AG08396 (cell line): Measurements from ENCODE around the gene NTMT1.

ENCODE experiments used
- DNase-seq: peaks from one replicate; pipeline ENCODE4 v3.0.0; 2012; ENCODE audit warnings: low spot score, mixed read lengths

Gene NTMT1

DNA sequence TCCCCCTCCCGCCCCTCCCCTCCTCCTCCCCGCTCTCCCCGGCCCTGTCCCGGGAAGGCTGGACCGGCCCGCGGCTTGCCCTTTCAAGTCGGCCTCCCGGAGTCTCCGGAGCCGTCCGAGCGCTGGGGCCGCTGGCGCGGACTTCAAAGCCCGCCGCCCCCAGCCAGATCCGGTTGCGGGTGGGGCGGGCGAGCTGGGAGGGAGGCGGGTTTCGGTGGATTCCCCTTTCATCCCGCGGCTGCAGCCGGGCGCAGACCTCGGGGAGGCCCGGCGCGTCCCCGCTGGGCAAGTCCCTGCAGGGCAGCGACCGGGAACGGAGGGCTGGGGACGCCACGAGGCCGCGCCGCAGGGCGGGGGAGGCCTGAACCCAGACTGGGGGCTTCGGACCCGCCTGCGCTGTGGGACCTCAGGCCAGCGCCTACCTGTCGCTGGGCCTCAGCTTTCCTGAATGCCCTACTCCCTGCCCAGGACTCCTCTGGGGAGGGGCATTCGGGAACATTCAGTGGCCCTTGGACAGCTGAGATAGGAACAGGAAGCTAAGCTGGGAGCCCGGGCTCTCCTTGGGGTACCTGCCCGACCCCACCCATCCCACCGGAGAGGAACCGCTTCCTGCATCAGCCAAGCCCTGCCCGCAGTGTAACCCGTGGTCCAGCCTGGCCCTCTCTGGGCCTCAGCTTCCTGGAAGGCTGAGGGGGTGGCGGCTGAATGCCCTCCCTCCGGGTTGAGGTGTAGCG, 28.4 kb upstream of the NTMT1 start:
- DNase-seq = peak; percentile 80

DNA sequence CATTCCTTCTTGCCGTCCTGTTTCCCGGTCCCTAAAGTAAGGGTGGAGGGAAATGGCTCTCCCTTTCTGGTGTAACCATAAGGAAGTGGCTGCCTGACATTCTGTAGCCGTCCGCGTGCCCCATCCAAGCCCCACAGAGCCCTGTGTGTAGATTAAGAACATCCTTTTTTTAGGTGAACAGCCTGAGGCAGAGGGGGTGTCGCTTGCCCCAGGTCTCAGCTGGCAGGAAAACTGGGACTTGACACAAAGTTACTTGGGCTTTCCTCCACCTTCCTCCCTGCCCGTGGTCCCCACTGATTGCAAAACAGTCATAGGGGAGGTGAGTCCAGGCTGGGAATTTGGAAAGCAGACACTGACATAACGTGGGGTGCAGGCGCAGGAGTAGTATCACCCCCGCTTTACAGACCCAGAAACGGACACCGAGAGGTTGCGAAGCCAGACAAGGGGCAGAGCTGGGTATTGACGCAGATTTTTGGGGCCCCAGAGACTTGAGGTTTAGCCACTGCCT, 27.8 kb upstream of the NTMT1 start:
- no peak for DNase-seq

DNA sequence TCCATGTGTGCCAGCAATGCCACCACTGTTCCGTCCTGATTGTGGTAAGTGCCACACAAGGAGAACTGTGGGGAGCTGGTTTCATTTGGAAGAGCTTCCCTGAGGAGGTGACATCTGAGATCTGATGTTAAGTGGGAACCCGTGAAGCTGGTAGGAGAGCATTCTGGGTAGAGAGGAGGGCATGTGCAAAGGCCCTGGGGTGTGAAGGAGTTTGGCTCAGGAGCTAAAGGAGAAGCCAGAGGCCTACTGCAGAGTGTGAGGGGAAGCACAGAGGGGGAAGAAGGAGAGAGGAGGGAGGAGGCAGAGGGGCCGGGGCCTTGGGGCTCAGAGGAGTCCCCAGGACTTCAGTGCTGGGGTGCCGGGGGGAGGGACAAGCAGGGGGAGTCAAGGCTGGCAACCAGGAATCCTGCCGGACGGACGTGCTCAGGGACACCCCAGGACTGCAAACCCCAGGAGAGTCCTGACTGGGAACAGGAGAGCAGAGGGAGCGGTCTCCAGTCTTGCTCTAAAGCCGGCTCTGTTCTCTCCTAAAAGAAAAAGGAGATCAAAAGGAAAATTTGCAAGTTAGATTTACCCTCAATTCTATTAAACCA, 24.8 kb upstream of the NTMT1 start:
- no peak for DNase-seq

DNA sequence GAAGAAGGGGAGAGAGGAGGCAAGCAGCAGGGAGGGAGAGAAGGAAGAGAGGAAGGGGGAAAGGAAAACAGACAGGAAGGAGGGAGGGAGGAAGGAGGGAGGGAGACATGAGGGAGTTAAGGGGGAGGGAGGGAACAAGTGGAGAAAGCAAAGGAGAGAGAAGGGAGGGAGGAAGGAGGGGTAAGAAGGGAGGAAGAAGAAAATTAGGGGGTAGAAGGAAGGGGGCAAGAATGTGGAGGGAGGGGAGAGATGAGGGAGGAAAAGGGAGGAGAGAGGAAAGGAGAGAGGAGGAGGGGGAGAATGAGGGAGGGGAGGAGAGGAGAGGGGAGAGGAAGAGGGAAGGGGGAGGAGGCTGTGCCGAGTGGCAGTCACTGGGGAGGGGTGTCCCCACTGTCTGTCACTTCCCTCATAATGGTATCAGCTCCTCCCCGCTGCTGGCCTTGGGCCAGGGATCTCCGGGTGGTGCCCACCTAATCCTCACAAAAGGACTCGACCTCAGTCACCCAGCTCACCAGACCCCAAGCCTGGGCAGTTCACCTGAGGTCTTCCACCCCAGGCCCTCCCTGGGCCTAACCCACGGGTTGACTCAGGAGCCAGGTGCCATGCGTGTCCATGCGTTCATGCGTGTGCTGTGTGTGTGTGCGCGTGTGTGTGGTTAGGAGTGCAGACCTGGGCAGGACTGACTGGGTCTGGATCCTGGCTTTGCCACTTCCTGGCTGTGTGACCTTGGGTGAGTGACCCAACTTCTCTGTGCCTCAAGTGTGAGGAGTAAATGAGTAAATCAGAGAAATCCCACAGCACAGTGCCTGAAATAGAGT, 23.2 kb upstream of the NTMT1 start:
- DNase-seq = no peak

DNA sequence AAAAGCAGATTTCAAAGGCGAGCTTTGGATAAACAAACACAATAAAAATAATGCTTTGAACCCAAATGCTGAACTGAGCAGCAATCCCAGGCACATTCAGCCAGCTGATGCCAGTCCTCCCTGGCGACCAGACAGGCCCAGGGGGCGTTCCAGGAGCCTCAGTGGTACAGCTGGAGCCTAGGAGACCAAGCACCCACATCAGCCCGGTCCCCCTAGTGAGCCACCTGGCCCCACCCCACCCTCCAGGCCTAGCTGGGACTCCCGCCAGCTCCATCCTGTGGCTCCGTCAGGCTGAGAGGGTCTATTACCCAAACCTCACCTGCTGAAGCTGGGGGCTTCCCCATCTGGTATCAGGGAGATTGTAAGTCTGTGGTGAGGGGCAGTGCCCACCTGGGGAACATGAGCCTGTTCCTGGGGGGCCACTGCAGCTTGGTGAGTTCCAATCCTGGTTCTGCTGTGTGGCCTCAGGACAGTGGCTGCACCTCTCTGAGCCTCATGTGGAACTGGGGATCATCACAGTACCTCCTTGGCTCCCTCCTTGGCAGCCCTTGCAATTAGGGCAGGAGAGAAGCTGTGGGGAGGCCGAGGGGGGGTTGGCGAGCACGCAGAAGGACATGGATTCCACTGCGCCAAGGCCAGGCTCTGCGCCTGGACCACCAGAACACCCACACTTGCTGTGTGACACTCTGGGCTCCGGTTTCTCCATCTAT, 21.8 kb upstream of the NTMT1 start:
- no peak for DNase-seq

DNA sequence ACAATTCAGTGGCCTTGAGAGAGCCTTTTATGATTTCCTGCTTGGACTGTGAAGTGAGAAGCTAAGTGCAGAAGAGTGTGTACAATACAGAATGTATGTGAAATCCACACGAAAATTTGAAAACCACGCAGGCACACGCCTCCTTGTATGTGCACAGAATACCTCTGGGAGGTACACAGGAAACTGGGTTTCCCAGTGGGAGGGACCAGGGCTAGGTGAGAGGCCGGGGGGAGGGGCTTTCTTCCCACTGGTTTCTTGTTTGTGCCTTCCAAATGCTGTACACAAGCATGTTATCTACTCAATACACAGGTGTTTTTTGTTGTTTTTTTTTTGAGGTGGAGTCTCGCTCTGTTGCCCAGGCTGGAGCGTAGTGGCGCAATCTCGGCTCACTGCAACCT, 21.2 kb upstream of the NTMT1 start:
- DNase-seq = no peak

DNA sequence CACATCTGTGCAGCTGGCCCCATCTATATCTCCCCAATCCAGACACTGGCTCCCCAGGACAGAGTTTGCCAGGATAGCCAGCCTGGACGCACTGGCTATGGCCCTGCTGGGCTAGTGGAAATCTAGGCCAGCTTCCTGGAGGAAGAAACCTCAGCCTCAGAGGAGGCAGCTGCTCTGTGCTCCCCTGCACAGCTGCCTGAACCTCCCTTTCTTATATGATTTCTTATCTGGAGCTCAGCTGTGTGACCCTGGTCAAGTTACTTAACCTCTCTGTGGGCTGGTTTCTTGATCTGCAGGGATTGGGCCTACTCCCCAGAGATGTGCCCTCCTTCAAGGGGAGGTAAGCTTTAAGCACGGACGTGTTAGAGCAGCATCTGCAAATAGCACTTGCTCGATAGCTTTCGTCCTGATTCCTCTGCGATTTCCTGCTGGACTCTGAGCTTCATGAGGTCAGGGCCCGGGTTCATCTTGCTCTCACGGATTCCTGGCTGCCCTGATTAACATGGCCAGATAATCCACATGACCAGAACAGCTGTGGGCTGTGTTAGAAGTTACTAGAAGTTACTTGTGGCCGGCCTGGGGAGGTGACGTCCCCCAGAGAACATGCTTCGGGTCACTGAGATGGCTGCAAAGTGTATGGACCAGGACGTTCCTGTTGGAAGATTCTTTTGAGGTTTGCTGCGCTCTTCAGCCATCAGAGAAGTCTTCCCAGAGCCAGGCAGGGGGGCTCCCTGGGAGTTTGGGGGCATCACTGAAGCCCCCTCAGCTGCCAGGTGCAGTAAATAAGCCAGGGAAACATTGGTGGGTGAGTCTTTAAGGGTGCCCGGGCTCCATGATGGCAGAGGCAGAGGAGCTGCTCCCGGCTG, 19.6 kb upstream of the NTMT1 start:
- no peak for DNase-seq

DNA sequence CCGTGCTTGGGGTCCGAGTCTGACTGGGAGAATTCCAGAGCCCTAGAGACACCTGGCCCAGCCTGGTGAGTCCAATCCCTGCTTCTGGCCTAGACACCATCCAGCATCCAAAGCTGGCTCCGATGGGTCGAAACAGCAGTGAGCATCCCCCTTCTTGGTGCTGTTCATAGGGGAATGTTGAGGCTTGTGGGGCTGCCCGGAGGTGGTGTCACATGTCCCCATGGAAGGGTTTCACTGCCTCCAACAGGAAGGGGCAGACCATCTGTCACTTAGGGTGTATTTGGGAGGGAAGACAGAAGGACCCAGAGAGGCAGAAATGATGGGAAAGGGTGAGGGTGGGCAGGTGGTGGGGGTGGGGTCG, 19.0 kb upstream of the NTMT1 start:
- DNase-seq = no peak

DNA sequence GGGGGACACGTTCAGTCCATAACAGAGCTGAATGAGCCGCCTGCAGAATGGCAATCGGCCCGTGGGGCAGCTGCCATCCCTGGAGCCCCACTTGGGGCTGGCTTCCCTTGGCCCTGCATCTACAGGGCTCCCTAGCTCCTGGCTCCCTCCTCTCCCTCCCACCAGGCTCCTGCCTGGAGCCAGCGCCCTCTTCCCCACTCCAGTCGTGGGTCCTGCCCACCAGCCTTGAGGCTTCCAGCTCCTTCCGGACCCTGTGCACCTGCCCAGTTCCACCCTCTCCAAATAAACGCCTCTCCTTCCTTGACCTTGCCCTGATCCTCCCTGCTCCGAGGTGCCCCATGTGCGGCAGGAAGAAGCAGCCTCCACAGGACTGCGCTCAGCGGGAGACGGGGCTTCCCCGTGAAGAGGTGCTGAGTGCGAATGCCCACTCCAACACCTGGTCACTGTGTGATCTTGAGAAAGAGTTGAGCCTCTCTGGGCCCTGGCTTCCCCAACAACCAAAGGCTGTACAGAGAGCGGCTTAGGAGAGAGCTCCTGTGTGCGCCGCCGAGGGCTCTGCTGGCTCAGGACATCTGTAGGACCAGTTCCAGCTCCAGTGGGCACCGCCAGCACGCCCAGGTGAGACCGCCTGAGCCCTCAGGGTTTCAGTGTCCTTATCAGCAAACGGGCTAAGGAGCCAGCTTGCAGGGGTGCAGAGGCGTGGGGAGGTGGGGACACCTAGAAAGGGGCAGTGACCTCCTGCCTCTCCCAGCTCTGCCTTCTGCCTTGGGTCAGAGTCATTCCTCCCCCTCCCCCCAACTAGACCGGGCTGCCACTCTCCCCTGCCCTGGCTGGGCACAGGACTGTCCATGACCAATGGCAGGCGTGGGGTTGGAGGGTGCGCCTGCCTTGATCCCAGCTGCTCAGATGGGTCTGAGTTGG, 17.1 kb upstream of the NTMT1 start:
- DNase-seq = no peak

DNA sequence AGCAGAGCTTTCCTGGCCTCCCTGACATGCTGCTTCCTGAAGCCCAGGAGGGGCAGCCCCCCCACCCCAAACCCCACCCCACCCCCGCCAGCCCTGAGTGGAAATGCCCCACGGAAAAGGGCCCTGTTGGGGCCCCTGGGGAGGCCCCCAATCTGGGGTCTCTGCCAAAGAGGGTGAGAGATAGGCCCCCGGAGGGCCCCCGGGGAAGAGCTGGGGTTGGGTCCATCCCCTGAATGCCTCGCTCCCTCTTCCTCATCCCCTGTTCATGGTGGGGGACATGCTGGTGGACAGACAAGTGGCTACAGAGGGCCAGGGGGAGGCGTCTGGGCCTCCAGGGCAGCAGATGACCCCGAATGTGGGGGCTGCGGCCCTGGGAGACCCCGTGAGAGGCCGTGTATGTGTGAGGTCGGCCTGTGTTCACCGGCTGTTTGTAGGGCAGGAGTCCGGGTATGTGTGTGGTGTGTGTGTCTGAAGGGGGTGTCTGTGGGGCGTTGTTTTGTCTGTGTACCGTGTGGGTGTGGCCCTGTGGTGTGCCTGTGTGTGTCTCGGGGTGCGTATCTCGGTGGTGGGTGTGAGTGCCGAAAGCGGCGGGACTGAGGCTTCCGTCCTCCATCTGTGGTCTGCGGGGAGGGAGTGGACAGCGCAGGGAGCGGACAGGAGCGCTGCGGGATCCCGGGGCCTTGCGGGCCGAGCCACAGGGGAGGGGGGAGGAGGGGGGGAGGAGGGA, 16.3 kb upstream of the NTMT1 start:
- DNase-seq = peak; percentile 70

DNA sequence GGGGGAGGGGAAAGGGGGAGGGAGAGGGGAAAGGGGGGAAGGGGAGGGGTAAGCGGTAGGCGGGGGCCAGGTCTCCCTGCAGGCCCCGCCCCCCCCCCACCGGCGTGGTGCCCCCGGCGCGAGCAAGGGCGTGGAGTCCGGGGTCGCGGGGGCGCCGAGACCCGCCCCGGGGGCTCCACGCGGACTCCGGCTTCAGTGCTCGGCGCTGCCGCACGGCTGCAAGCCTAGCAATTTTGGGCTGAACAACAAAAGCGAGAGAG, 15.8 kb upstream of the NTMT1 start:
- DNase-seq = no peak

DNA sequence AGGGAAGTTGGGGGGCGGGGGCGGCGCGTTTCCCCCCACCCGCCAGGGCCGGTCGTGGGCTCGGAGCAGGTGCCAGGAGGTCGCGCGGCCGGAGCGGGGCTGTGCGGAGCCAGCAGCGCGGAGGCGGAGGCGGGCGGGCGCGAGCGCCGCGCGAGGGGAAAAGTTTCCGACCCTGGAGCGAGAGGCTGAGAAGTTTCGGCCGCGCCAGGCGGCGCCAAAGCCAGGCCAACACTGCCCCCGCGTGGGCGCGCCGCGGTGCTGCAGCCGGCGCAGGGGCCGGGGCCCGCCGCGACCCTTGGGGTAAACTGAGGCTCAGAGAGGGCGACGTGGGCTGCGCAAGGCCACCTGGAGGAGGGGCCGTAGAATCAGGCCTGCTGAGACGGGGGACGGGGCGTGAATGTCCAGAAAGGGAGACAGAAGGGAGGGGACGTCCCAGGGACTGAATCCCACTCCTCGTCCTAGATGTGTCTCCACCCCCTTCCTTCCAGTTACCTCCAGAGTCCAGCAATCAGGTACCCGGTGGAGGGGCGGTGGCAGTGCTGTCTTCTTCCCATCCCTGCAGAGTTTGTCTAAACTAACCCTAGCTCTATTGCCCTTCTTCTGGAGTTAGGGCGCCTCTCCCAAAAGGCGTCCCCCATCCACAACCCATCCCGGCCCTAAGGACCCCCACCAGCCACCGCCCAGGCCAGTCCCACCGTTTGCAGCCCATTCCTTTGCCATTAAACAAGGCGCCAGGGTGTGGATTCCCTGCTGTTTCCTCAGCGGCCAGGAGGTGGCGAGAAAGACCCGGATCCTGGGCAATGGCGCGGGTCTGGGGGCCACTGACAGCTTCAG, 15.3 kb upstream of the NTMT1 start:
- DNase-seq = peak; percentile 89

DNA sequence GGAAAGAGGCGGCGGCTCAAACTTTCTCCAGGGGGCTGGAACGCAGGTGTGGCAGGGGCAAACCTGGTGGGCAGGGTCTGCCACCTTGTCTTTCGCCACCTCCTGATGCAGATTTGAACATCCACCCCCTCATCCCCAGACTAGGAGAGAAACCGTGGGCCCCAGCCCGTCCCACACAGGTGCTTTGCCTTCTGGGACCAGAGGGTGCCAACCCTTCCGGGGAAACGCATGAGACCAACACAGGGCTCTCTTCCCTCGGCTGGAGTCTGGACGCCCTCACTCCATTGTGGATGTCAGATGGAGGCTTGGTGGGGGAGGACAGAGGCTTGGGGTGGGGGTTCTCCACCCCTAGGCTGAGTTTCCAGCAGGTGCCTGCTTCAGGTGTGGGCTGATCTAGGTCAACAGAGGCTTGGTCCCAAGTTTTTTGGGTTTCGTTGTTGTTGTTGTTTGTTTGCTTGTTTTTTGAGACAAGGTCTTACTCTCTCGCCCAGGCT, 14.6 kb upstream of the NTMT1 start:
- DNase-seq = no peak

DNA sequence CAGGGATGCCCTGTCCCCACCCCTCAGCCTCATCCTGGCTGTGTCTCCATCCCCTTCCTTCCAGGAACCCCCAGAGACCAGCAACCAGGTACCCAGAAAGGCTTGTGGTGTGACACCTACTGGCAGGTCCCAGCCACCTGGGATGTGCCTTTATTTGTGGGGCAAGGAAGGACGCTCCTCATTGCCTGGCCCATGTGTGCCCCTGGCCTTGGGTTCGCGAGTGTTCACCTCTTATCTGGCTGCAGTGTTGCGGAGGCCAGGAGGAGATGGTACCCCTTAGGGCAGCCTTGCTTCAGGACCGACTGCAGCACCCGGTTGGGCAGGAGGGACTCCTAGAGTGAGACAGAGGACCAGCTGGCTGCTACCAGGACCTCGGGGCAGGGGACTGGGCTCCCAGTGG, 13.8 kb upstream of the NTMT1 start:
- no peak for DNase-seq

DNA sequence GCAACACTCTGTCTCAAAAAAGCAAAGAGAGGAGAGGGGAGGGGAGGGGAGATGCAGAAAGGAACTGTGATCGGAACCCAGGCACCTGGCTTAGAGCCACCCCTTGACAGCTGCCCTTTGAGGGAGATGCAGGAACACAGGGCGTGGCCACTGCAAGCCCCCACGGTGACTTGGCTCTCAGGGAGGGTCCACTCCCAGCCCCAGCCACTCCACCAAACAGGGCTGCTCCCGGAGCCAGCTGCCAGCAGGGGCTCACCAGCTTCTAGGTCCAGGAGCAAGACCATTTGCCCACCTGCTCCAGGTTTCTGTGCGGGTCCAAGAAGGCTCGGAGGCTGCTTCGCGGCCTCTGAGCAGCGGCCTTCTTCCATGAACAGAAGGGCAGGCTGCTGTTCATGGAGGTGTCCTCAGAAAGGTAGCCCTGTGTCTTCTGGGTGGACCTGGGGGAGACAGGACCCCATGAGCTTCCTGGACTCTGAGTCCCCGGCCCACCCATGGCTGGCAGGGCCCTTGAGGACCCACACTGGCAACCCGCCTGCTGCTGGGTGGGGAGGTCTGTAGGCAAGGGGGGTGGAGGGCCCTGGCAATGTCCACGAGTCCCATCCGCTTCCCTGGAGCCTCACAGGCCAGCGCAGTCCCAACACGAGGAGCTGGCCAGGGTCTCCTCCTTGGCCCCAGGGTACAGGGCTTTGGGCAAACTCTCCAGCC, 13.0 kb upstream of the NTMT1 start:
- no peak for DNase-seq

DNA sequence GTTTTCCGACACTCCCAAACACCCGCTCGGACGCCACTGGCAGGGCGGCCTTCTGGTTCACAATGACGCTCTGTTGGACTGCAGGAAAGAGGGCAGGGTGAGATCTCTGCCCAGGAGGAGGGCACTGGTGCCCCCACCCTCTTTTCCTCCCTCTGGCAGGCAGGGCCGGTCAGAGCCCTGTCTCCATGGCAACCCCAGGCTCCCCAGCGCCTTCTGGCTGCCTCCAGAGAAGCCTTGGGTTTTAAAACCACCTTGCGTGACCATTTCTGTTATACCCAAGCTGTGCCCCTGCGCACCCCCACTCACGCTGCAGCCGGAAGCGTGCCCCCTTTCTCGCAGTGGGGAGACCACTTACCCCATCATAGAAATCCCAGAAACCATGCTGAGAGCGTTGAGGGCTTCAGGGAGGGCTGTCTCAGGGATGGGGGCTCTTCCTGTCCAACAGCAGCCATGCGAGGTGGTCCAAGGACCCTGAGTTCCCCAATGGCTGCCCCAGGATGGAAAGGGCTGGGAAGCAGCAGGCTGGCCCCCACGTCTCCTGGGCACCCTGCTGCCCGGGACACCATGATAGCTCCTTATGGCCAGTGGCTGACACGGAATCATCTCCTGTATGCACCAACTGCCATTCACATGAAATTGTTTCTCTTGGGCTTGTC, 12.3 kb upstream of the NTMT1 start:
- DNase-seq = no peak

DNA sequence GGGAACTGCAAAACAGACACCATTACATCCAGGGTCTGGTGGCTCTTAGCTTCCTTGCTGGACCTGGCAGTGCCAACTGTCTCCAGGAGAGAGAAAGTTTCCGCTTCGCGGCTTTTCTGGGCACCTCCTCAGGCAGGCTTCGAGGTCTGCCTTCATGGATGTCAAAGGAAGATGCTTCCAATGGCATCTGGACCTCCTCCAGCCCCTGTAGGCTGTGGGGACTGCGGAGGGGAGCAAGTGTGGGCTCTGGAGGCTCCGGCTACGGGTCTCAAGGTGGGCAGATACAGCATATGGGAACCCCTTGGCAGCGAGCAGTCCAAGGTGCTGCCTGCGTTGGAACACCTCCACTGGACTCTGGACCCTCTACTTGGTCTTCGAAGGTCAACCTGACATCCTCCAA, 11.0 kb upstream of the NTMT1 start:
- no peak for DNase-seq
